PC-9 (cell line): ENCODE measurements around the gene AMOTL1.

Experiments
- CTCF ChIP-seq: fragments of 200-600 bp; sonication (generic); conservative IDR thresholded peaks from 2 replicates; pipeline ENCODE4 v1.6.1; 2017; ENCODE audit warnings: mixed run types, antibody characterized with exemption, mild to moderate bottlenecking, moderate library complexity
- EZH2 ChIP-seq: fragments of 200-600 bp; sonication (generic); IDR thresholded peaks from 2 replicates; pipeline ENCODE4 v1.8.0; 2017; ENCODE audit warnings: antibody characterized with exemption, low read depth

DNA sequence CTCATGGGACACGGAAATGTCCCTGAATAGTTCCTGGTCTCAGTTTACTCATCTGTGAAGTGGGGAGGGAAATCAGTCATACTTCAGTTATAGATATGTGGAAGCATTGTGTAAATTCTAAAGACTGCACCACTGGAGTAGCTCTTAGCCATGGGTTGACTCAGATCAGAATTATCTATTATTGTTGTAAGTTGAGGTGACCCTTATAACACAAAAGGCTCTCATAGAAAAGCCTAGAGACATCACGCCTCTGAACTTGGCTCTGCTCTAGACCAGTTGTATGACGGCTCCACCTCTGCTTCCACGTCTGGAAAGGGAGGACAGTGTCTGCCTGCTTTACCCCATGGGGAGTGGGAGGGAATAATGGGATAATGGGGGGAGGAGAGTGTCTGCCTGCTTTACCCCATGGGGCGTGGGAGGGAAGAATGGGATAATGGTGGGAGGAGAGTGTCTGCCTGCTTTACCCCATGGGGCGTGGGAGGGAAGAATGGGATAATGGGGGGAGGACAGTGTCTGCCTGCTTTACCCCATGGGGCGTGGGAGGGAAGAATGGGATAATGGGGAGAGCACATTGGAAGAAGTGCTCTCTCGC lies 98.2 kb downstream of the AMOTL1 start:
- TF ChIP-seq EZH2 (no peak), CTCF (no peak)
